Stimulated activated CD8-positive, alpha-beta memory T cell treated with anti-CD3 and anti-CD28 coated beads, Interleukin-4, amount 100 ng/mL, for 1 hour (primary cell): Measurements from ENCODE around the gene FOXM1.

ENCODE experiments used
- DNase-seq, 2 donors: peaks; one replicate each; pipeline ENCODE4 v3.0.0-alpha.2; 2020; ENCODE audit warnings: low read depth in 2 of 2, low spot score in 1 of 2

FOXM1 gene

GRCh38 chr12:2836574-2836973 is 40.4 kb downstream of the FOXM1 start:
- DNase-seq = no peak

DNA sequence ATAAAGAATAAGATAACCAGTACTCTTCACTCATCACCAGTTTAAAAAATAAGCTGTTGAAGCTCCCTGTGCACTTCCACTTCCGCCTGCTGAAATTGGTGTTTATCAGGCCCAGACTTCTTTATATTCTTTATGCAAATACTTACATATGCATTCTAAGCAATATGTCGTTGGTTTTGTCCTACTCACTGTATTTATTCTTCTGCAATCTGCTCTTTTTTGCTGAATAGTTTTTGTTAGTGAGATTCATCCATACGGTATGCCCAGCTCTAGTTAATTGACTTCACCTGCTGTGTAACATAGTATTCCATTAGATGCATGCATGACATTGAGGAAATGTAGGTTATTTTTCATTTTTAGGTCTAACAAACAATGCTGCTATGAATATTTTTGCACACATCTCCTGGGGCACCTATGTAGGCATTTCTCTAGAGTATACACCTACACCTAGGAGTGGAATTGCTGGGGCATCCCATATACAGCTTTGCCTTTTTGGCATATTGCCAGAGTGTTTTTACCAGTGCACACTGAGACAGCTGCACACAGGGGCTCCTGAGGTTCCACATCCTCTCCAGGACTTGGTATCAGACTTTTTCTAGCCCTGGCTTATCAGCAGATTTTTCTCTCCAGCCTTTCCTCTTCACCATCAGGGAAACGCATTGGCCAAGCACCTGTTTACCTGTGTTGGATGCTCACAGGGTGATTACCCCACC is 41.1 kb downstream of the FOXM1 start:
- no peak for DNase-seq

GRCh38 chr12:2834581-2835491 is 42.1 kb downstream of the FOXM1 start, which contains the start of gene NRIP2:
NRIP2 (minus strand) TSS chr12:2835035; CDS start chr12:2834983, 52 bp downstream.
- no peak for DNase-seq

DNA sequence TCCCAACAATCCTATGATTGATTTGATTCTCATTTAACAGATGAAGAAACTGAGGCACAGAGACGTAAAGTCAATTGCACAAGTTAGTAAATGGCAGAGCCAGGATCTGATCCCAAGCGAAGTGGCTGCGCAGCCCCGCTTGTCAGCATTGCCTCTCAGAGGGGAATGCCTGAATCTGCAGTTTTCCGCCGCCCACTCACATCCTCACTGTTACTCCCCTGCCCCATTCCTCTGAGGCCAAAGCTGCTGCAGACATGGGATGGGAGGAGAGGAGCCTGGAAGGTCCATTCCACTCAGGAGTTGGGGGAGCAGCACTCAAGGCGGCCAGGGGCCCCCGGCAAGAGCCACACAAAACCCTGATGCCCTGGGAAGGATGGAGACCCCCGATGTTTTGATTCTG is 43.2 kb downstream of the FOXM1 start:
- DNase-seq = no peak

GRCh38 chr12:2833327-2833726 is 43.6 kb downstream of the FOXM1 start:
- DNase-seq = no peak

DNA sequence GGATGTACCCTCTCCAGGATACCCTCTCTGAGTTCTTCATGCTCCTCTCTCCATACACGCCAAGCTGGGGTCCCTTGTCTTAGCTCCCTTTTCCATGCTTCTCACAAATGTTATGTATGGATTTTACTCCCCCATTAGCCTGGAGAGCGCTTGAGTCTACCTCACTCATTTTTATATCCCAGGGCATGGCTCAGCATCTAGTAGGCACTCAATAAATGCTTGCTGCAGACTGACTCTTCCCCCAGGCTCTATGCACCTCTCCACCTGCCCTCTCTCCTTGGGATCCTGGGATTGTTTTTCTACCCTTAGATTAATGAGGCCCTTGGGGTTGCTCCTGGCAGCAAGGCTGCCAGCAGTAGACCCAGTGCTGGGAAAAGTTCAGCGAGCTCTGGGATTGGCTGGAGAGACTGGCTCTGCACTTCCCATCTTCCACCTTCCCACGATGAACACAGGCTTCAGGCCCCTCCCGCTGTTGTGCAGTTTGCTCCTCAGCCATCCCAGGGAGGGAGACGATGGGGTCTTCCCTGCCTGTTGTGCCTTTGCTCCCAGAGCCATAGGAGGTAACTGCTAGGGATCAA is 44.3 kb downstream of the FOXM1 start:
- no peak for DNase-seq

DNA sequence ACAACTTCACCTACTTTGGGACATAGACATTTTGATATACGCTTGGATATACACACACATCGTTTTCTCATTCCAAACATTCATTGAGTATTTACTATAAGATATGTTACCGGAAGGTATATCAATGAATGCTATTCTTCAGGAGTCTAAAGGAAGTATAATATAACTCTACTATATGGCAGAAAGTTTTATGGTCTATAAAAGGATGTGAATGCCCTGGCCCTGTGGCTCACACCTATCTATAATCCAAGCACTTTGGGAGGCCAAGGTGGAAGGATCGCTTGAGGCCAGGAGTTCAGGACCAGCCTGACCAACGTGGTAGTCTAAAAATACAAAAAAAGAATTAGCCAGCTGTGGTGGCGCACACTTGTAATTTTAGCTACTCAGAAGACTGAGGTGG is 47.7 kb downstream of the FOXM1 start:
- no peak for DNase-seq

GRCh38 chr12:2826721-2827515 is 50.1 kb downstream of the FOXM1 start:
- DNase-seq = no peak

DNA sequence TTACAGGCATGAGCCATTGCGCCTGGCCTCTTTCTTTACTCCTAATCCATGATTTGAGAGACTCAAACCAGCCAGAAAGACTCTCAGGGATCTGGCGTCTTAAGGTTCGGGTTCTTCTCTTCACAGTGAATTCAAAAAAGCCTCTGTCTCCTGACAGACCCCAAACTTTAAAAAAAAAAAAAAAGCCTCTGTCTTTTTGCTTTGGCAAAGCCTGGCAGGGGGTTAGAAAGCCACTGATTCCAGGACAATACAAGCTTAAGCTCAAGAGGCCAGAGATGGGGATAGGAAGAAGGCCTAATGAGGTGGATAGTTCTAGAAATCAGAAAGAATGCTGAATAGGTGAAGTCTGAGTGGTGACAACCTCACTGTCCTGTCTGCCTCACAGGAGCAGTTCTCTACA is 50.9 kb downstream of the FOXM1 start:
- no peak for DNase-seq

DNA sequence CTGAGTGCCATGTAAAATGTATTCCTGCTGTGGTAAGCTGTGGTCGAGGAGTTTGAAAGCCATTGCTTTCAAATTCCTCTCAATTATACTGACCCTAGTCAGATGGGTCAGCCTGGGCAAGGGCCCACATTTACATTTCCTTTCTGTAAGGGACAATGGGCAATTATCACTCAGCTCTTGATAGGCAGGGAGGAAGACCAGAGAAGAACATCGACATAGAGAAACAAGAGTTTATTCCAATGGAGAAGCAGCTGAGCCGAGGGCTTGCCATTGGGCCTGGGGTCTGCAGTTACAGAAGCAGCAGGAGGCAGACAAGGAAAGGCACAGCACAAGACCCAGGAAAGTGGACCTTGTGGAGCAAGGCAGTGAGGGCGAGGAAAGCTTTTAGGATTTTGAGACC is 51.8 kb downstream of the FOXM1 start:
- DNase-seq = no peak

- DNase-seq = no peak
Measured at GRCh38 chr12:2824541-2824940, 52.4 kb downstream of the FOXM1 start.

DNA sequence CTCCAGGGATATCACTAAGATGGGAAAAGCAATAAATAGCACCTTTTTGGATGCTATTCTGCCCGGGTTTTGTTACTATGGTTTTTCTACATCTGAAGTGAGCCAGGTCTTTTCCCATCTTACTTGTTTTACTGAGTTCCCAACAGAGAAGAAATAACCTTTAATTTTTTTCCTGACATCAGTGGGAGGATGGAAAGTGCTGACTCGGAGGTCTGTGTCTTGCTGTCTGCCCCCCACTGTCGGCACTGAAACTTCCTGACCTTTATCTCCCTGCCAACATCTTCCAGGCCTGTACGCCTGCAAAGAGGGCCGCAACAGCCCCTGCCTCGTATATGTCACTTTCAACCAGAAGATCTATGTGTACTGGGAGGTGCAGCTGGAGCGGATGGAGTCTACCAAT is 53.5 kb downstream of the FOXM1 start:
- DNase-seq = no peak

- no peak for DNase-seq
Measured at GRCh38 chr12:2820432-2820831, 56.5 kb downstream of the FOXM1 start.

- no peak for DNase-seq
Measured at GRCh38 chr12:2819810-2820209, 57.2 kb downstream of the FOXM1 start.

DNA sequence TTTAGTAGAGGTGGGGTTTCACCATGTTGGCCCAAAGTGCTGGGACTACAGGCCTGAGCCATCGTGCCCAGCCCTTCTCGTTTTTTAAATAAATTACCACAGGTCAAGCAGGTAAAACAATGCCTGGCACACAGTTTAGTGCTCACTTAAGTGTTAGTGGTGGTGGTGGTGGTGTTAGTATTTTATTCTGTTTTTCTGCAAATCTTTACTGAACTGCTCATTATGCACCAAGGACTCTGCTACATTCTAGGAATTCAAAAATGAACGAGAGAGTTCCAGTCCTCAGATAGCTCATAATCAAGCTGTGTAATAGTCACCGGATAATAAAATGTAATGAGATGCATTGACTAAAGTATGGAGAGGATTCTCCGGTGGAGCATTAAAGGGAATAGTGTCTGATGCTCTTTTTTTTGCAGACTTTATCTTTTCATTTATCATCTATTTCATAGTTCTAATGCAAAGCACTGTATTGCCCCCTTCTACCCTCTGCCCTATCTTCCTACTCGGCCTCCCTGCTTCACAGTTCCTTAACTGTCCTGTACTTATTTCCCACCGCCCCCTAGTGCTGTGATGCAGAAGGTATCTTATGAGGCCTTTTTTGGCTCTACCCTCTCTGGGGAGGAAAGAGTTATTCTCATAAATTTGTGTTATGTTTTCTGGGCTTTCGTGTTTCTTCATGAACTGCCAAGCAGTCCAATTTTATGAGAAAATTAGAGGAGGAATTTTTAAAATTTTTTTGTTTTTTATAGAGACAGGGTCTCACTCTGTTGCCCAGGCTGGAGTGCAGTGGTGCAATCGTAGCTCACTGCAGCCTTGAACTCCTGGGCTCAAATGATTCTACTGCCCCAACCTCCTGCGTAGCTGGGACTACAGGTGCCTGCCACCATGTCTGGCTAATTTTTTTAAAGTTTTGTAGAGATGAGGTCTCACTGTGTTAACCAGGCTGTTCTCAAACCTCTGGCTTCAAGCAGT is 63.5 kb downstream of the FOXM1 start:
- no peak for DNase-seq

DNA sequence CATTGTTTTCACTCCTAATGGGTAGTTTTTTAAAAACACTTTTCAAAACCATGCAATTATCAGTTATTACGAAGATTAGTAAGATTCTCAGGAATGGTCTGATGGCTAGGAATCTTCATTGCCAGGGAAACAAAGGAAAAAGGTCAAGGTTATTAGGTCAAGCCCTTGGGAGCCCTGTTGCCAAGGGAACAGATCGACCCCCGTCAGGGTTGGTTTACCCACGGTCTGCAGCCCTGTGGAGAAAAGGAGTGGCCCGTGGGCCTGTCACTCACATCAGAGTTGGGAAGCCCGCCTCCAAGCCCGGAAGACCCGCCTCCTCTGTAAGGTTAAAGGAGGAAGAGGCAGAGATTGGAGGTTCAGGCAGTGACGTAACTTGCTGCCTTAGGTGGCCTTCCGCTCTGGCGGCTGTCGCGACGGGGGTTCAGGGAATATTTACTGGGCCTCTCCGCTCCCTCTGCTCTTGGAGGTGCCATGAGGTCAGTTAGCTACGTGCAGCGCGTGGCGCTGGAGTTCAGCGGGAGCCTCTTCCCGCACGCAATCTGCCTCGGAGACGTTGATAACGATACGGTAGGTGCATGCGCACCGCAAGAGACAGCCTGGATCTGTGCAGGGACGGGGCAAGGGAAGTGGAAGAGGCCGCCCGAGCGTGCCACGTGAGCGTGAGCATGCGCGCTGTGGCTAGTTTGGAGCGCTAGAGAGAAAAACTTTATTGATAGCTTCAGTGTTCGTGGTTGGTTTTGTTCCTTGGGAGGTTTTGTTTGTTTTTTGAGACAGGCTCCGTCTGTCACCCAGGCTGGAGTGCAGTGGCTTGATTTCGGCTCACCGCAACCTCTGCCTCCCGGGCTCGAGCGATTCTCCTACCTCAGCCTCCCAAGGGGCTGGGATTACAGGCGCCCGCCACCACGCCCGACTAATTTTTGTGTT is 64.4 kb downstream of the FOXM1 start, which contains the start of gene ITFG2:
Gene ITFG2, plus strand, starts transcription at position 379 of the 924 bp plus-strand sequence. Its CDS starts 93 bp downstream, at position 472.
- peak; percentile 84 to 89 for DNase-seq

DNA sequence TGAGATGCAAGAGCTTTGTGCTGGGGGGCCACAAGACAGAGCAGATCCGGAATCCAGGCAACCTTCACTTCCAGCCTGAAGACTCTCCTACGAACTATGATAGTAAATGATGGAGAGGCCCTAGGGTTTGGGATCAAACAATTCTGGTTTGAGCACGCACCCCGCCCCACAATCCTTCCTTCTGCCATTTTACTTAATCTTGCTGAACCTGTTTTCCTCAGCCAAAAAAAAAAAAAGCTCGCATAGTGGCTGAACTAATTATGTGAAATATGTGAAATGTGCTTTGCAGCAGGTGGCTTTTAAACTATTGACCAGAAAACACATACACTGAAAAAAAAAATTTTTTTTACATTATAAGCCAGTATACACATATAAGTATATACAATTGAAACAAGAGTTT is 65.2 kb downstream of the FOXM1 start:
- DNase-seq = no peak
